ENCODE results near the gene EXTL1. TPM values are rescaled to one million over a fixed set of nuclear protein-coding genes. Genes with fewer than 3 reads are reported as not detected.
"Not testable (repeated sequence)": the region's sequence is repeated elsewhere in the genome, so short reads cannot be mapped to it uniquely, and the experiment has no call there.

The EXTL1 gene
- total and polyA plus RNA-seq, 2 donors (not counting 3 experiments of a cell fraction or from before 2014, with no cell fraction given): not detected

DNA sequence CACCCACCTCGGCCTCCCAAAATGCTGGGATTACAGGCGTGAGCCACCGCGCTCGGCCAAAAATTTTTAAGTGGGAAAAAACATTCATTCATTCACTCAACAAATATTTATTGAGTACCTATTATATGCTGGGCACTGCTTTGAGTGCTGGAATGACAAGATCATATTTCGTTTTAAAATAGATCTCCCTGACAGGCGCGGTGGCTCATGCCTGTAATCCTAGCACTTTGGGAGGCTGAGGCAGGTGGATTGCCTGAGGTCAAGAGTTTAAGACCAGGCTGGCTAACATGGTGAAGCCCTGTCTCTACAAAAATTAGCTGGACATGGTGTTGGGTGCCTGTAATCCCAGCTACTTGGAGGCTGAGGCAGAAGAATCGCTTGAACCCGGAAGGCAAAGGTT lies 34.8 kb upstream of the EXTL1 start:
- DNase-seq (ENCODE audit: low read depth, low spot score); FAIRE-seq: not testable (repeated sequence)
- dilution Hi-C loops (cut with MboI; ENCODE audit: extremely low pct_ligation_motif_present, low sequenced_read_pairs): loop anchor here (25.0 kb wide), 1 partner anchor 99 kb away; the partner anchor contains the start of gene PAQR7

DNA sequence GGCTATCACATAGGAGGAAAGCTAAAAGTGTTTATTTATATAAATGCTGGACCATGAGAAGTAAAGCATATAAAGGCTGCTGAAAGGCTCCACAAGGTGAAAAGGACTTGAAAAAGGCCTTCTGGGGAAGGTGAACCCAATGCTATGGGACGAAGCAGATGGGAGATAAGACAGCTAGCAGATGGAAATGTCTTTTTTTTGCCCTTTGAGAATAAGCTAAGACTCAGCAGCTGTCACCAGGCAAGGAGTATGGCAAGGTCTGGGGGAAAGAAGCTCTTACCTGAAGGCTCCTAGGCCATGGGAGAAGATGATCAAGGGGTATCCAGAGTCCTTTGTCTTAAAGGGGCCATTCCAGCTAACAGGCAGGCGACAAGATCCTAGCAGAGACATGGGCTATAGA lies 33.6 kb upstream of the EXTL1 start:
- ChIA-PET POLR2A (no interaction called here), CTCF (interaction anchor here (0.9 to 5.2 kb wide), 4 partner anchors 10 to 95 kb away, joined by 3 to 26 read pairs (median 9); partner anchors contain the start of gene PAFAH2)
- Histone ChIP-seq H3K9me1 (replicated peaks; ENCODE audit: control insufficient read depth, extremely low read depth, insufficient read depth, low read length) (no peaks in the 10 kb centered on the region), H3K36me3 (ENCODE audit: control insufficient read depth in 2 of 2, extremely low read depth in 1 of 2, insufficient read depth in 2 of 2, low read length in 2 of 2) (peaks cover 0 to 2% of the 10 kb centered on the region in 2 experiments), H3K27ac (ENCODE audit: insufficient read depth, low read depth, low read length) (no peak overlapping the region), H4K20me1 (replicated peaks; ENCODE audit: control insufficient read depth, extremely low read depth, insufficient read depth, low read length) (no peaks in the 10 kb centered on the region), H3K4me3 (replicated peaks in 1 of 3; ENCODE audit: insufficient read depth in 1 of 3, low read depth in 1 of 3, low read length in 3 of 3) (no peak overlapping the region), H3K9me3 (replicated peaks; ENCODE audit: control insufficient read depth, insufficient read depth, low read length) (no peaks in the 10 kb centered on the region), H3K4me1 (ENCODE audit: control insufficient read depth, extremely low read depth, insufficient read depth, low read length) (no peaks in the 10 kb centered on the region), H2AFZ (ENCODE audit: low read depth, low read length) (no peak overlapping the region), H3K27me3 (ENCODE audit: control insufficient read depth in 2 of 2, insufficient read depth in 2 of 2, low read length in 2 of 2) (no peaks in the 10 kb centered on the region), H3K79me2 (ENCODE audit: control insufficient read depth, insufficient read depth, low read length) (no peaks in the 10 kb centered on the region), H3K4me2 (ENCODE audit: insufficient read depth, low read length) (no peak overlapping the region), H3K9ac (replicated peaks; ENCODE audit: extremely low read depth, insufficient read depth, low read length) (no peak overlapping the region)
- TF ChIP-seq POLR2AphosphoS5 (IDR thresholded peaks at IDR 0.05; ENCODE audit: insufficient read depth, low read depth, low read length) (no peak), JUN (IDR thresholded peaks at IDR 0.05; ENCODE audit: borderline replicate concordance, insufficient read depth, insufficient read length, low read depth) (no peak)
- no TSS peak for BruUV-seq (replicated peaks)
- DNase-seq (ENCODE audit: low read depth, low spot score): no peak
- intact Hi-C loops (cut with micrococcal nuclease) (no loop called here), dilution Hi-C loops (cut with MboI; ENCODE audit: extremely low pct_ligation_motif_present, low sequenced_read_pairs) (loop anchor here (25.0 kb wide), 1 partner anchor 101 kb away; the partner anchor contains the start of gene PAQR7)
- FAIRE-seq: no peak

More for the DNA sequence above, 34.8 kb upstream of the EXTL1 start:
- H3K36me3 ChIP-seq (ENCODE audit: control insufficient read depth in 2 of 2, extremely low read depth in 1 of 2, insufficient read depth in 2 of 2, low read length in 2 of 2); intact Hi-C loops (cut with micrococcal nuclease); POLR2A ChIA-PET; H3K9ac ChIP-seq (replicated peaks; ENCODE audit: extremely low read depth, insufficient read depth, low read length); H3K4me3 ChIP-seq (replicated peaks in 1 of 3; ENCODE audit: insufficient read depth in 1 of 3, low read depth in 1 of 3, low read length in 3 of 3); H3K4me1 ChIP-seq (ENCODE audit: control insufficient read depth, extremely low read depth, insufficient read depth, low read length); H4K20me1 ChIP-seq (replicated peaks; ENCODE audit: control insufficient read depth, extremely low read depth, insufficient read depth, low read length); H3K27ac ChIP-seq (ENCODE audit: insufficient read depth, low read depth, low read length); H2AFZ ChIP-seq (ENCODE audit: low read depth, low read length); H3K79me2 ChIP-seq (ENCODE audit: control insufficient read depth, insufficient read depth, low read length); H3K27me3 ChIP-seq (ENCODE audit: control insufficient read depth in 2 of 2, insufficient read depth in 2 of 2, low read length in 2 of 2); H3K9me3 ChIP-seq (replicated peaks; ENCODE audit: control insufficient read depth, insufficient read depth, low read length); H3K4me2 ChIP-seq (ENCODE audit: insufficient read depth, low read length); H3K9me1 ChIP-seq (replicated peaks; ENCODE audit: control insufficient read depth, extremely low read depth, insufficient read depth, low read length); BruUV-seq (replicated peaks): not testable (repeated sequence)
- CTCF ChIA-PET: interaction anchor here (0.6 to 5.2 kb wide), 3 partner anchors 11 to 150 kb away, joined by 3 to 26 read pairs (median 15); partner anchors contain the start of gene PAFAH2
